Measurements from ENCODE around the gene GCDH.
"Not testable (repeated sequence)": the region's sequence is repeated elsewhere in the genome, so short reads cannot be mapped to it uniquely, and the experiment has no call there.

The GCDH gene

GRCh38 chr19:12907166-12907565 is 16.2 kb downstream of the GCDH start:
- no peak for DNase-seq (ENCODE audit: low read depth in 3 of 3)

GRCh38 chr19:12912571-12912970 is 21.6 kb downstream of the GCDH start:
- DNase-seq (ENCODE audit: low read depth in 3 of 3) = no peak

- DNase-seq (ENCODE audit: low read depth in 3 of 3) = no peak
These were observed 22.1 kb downstream of the GCDH start for GRCh38 chr19:12913011-12913561.

GRCh38 chr19:12913851-12914690 is 23.1 kb downstream of the GCDH start:
- no peak for DNase-seq (ENCODE audit: low read depth in 3 of 3)

GRCh38 chr19:12915860-12916259 is 24.9 kb downstream of the GCDH start:
- not testable (repeated sequence) for DNase-seq (ENCODE audit: low read depth in 3 of 3)

- no peak for DNase-seq (ENCODE audit: low read depth in 3 of 3)
These were observed 27.3 kb downstream of the GCDH start for GRCh38 chr19:12918253-12918652.

GRCh38 chr19:12921047-12921446 is 30.1 kb downstream of the GCDH start:
- no peak for DNase-seq (ENCODE audit: low read depth in 3 of 3)

- DNase-seq (ENCODE audit: low read depth in 3 of 3) = no peak
These were observed 32.0 kb downstream of the GCDH start for GRCh38 chr19:12922959-12923358.

GRCh38 chr19:12924621-12925310 is 33.8 kb downstream of the GCDH start:
- DNase-seq (ENCODE audit: low read depth in 3 of 3) = no peak

- no peak for DNase-seq (ENCODE audit: low read depth in 3 of 3)
These were observed 39.2 kb downstream of the GCDH start for GRCh38 chr19:12930002-12930645.

GRCh38 chr19:12932392-12933286 is 41.7 kb downstream of the GCDH start:
- DNase-seq (ENCODE audit: low read depth in 3 of 3) = no peak

GRCh38 chr19:12933287-12934072 is 42.5 kb downstream of the GCDH start, which contains the start of gene FARSA:
TSS of gene FARSA (minus strand) at chr19:12933711. CDS start at chr19:12933696, 15 bp downstream.
- DNase-seq (ENCODE audit: low read depth in 3 of 3) = peak; percentile 80 to 90 (median 87)

- DNase-seq (ENCODE audit: low read depth in 3 of 3) = no peak
These were observed 44.1 kb downstream of the GCDH start for GRCh38 chr19:12935071-12935470.

GRCh38 chr19:12936582-12936981 is 45.6 kb downstream of the GCDH start:
- DNase-seq (ENCODE audit: low read depth in 3 of 3) = no peak

- no peak for DNase-seq (ENCODE audit: low read depth in 3 of 3)
These were observed 46.4 kb downstream of the GCDH start for GRCh38 chr19:12937093-12937926.

- DNase-seq (ENCODE audit: low read depth in 3 of 3) = peak; percentile 98 to 99 (median 99)
These were observed 47.2 kb downstream of the GCDH start, which contains the start of gene CALR for GRCh38 chr19:12937927-12938778. TSS of gene CALR (plus strand) at chr19:12938609. CDS start at chr19:12938680, 71 bp downstream.

GRCh38 chr19:12938779-12939601 is 48.0 kb downstream of the GCDH start:
- DNase-seq (ENCODE audit: low read depth in 3 of 3) = no peak

All from stimulated activated CD4-positive, alpha-beta T cell treated with anti-CD3 and anti-CD28 coated beads, TNF-alpha, amount 100 ng/mL, for 48 hours (primary cell).